AG04450 (cell line): ENCODE measurements around the gene DNMBP. TPM values are rescaled to one million over a fixed set of nuclear protein-coding genes. Genes with fewer than 3 reads are reported as not detected.

ENCODE experiments used
- CTCF ChIA-PET: fragments of 300-600, 350-600 bp; formaldehyde crosslinking; extraction: SDS; loops from one replicate; lab custom pipeline; 2022; ENCODE audit warnings: antibody characterized with exemption, inconsistent platforms; lab: Charles Lee
- POLR2A ChIA-PET: fragments of 350-600 bp; formaldehyde crosslinking; extraction: SDS; loops from one replicate; lab custom pipeline; 2021; ENCODE audit warnings: antibody characterized with exemption, inconsistent platforms; lab: Yijun Ruan, JAX
- DNase-seq: peaks from one replicate; pipeline ENCODE4 v3.0.0-alpha.2; 2011; ENCODE audit warnings: low read depth, low spot score
- H3K27ac ChIP-seq: one replicate; pipeline ENCODE4 v1.5.1; 2012; ENCODE audit warnings: low read depth, low read length, control low read depth
- H3K27me3 ChIP-seq: one replicate; pipeline ENCODE4 v1.6.0; 2012; ENCODE audit warnings: low read length; ENCODE audit not compliant: control insufficient read depth, insufficient read depth
- H3K4me3 ChIP-seq: 2 replicates; pipeline ENCODE4 v1.5.1; 2011; ENCODE audit warnings: mild to moderate bottlenecking, low read depth, low read length, control low read depth
- H3K9me3 ChIP-seq: 2 replicates; pipeline ENCODE4 v1.5.1; 2012; ENCODE audit warnings: low read length; ENCODE audit not compliant: control insufficient read depth, insufficient read depth
- CTCF ChIP-seq: IDR thresholded peaks from 2 replicates; pipeline ENCODE4 v1.5.1; 2011; ENCODE audit warnings: low read depth, low read length, control low read depth, inconsistent platforms
- polyA plus RNA-seq: library from polyadenylated mRNA; depleted of rRNA; stranded (reverse); fragments of >200 nt; gene quantifications from 2 replicates; pipeline ENCODE4 v1.2.3, GENCODE V29; 2011; rRNA removed

Gene DNMBP
- polyA plus RNA-seq, 1 experiment, result 18.2 TPM

DNA sequence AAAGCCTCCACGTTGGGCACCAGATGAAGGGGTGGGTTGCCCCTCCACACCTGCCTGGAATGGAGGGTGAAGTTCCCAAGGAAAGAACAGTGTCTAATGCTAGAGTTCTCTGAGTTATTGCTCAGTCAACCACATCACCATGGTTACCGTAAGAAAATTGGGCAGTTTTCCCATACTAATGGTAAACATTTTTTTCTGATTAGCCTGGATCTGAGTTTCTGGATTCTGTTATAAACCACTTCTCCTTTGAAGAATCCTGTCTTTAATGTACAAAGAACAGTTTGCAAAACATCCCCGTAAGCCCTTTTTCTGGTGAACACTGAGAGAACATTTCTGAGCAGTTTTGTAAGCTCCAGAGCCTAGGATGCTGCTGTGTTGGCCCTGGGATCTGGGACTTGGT lies 181.8 kb downstream of the DNMBP start:
- ChIA-PET CTCF (interaction anchor here (1.0 to 3.6 kb wide), 2 partner anchors 18 to 117 kb away, joined by 3 to 22 read pairs; no protein-coding TSS in a partner anchor), POLR2A (no interaction called here)
- Histone ChIP-seq H3K4me3 (no peak overlapping the region), H3K27ac (no peak overlapping the region), H3K27me3 (no peaks in the 10 kb centered on the region), H3K9me3 (peaks cover 6% of the 10 kb centered on the region; the same call in 1 of the 2 replicates)
- no peak for DNase-seq
- no peak for TF ChIP-seq CTCF

Other genes with a start within 250 kb of the DNMBP start
- gene ABCC2, start 227.3 kb downstream of the DNMBP start, polyA plus RNA-seq, result 0.29 and 1.2 TPM in 2 replicates
- not detected in 2 replicates for gene CPN1, start 71.9 kb upstream of the DNMBP start, polyA plus RNA-seq
- gene ERLIN1, start 176.1 kb upstream of the DNMBP start, polyA plus RNA-seq, result 40.4 and 50.1 TPM in 2 replicates
- 15.9 and 22.4 TPM in 2 replicates for gene CHUK, start 219.6 kb upstream of the DNMBP start, polyA plus RNA-seq